ENCODE results near the gene ASAP2.

- TF ChIP-seq CTCF (IDR thresholded peaks at IDR 0.05) (no peak), POLR2AphosphoS5 (IDR thresholded peaks at IDR 0.05) (no peak)
Measured at GRCh38 chr2:9366026-9366425, 159.4 kb downstream of the ASAP2 start.
